Omental fat pad (tissue), 4 donors: ENCODE measurements around the gene SLC8A1. TPM values are rescaled to one million over a fixed set of nuclear protein-coding genes. Genes with fewer than 3 reads are reported as not detected.

Source experiments
- ATAC-seq: fragments of 150-250 bp; one replicate; pipeline ENCODE4 v1.9.1; 2016; ENCODE audit warnings: mild to moderate bottlenecking, moderate library complexity; ENCODE audit not compliant: low FRiP score
- DNase-seq: peaks from one replicate; pipeline ENCODE4 v3.0.0-alpha.2; 2019; ENCODE audit warnings: low spot score
- total RNA-seq, 4 donors: library from RNA; depleted of rRNA; stranded (reverse); fragments of >200 nt; gene quantifications; one replicate each; pipeline ENCODE4 v1.1.0, GENCODE V29; 2016
- TF ChIP-seq, protein P1 (sequence below), 3 donors: fragments of 450-650 bp; IDR thresholded peaks; one replicate each; pipeline ENCODE4 v1.5.1; 2016 to 2017; ENCODE audit warnings: antibody characterized with exemption in 3 of 3, mild to moderate bottlenecking in 3 of 3, moderate library complexity in 2 of 3

SLC8A1 gene
- total RNA-seq, 4 donors from 2014 or later = 17.5 to 47.0 (median 30.0) TPM

DNA sequence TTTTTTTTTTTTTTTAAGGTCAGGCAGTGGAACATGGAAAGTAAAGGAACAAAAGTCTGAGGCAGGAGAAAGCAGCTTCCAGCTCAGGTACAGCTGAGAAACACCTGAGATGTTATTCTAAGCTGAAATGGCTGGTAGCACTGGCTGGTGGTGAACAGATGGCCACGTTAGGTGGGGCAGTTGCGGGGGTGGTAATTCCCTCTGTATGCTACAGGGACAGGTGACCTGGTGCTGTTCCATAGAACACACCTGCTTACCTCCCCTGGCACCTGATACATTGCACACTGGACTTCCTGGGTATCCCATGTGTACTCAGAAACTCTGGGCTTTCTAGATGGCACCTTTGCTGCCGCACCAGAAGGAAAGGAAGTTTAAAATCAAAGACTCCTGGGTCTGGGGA lies 333.3 kb downstream of the SLC8A1 start:
- TF ChIP-seq, protein P1, sequence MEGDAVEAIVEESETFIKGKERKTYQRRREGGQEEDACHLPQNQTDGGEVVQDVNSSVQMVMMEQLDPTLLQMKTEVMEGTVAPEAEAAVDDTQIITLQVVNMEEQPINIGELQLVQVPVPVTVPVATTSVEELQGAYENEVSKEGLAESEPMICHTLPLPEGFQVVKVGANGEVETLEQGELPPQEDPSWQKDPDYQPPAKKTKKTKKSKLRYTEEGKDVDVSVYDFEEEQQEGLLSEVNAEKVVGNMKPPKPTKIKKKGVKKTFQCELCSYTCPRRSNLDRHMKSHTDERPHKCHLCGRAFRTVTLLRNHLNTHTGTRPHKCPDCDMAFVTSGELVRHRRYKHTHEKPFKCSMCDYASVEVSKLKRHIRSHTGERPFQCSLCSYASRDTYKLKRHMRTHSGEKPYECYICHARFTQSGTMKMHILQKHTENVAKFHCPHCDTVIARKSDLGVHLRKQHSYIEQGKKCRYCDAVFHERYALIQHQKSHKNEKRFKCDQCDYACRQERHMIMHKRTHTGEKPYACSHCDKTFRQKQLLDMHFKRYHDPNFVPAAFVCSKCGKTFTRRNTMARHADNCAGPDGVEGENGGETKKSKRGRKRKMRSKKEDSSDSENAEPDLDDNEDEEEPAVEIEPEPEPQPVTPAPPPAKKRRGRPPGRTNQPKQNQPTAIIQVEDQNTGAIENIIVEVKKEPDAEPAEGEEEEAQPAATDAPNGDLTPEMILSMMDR (IDR thresholded peaks at IDR 0.05) = no peak
- DNase-seq (no peak), ATAC-seq (no peak)

DNA sequence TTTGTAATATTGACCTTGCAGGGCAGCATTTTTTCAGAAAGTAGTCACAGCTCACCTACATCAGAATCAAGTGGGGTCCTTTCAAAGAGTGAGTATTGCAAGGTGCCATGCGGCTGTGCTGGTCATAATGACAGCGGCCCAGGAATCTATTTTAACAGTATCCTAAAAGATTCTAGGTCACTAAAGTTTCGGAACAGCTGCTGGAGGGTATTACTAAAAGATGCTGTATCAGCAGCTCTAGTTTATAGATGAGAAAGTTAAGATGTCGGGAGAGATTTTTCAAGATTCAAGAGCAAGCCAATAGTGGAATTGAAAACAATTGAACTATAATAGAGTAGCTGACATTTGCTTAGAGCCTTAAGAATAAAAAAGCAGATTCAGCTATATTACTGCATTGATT lies 336.0 kb downstream of the SLC8A1 start:
- ATAC-seq (no peak), DNase-seq (no peak)
- TF ChIP-seq, protein P1 (IDR thresholded peaks at IDR 0.05) = no peak

DNA sequence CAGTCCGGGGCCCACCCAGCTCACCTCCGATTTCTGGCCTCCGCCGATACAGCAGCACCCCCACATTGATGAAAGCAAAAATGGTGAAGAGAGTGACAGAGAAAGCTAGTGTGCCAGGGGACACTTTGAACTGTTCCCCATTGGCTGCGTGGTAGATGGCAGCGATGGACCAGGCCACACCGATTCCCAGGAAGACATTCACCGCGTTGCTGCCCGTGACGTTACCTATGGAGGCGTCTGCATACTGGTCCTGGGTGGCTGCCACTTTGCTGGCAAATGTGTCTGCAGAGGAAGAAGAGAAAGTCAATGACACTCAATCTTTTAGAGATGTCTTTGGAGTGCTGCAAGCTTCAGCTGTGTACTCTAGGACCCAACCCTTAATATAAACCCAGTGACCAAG lies 336.5 kb downstream of the SLC8A1 start:
- ATAC-seq (no peak), DNase-seq (no peak)
- TF ChIP-seq, protein P1 (IDR thresholded peaks at IDR 0.05) = no peak

DNA sequence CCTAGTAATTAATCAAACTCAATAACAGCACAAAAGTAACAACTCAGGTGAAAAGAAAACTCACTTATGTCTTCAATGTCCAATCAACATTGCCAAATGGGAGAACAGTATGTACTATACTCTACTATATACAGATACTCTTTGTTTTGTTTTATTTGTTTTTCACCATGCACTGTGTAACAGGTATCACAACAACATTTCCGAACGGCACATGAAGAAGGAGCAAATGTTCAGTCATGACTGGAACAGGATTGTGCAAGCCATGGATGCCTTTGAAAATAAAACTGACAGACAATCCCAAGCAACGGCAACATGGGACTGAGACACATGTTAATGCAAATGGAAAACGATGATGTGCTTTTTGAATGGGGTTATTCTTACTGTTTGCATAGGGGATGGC lies 337.9 kb downstream of the SLC8A1 start:
- DNase-seq (no peak), ATAC-seq (peak; percentile 28)

DNA sequence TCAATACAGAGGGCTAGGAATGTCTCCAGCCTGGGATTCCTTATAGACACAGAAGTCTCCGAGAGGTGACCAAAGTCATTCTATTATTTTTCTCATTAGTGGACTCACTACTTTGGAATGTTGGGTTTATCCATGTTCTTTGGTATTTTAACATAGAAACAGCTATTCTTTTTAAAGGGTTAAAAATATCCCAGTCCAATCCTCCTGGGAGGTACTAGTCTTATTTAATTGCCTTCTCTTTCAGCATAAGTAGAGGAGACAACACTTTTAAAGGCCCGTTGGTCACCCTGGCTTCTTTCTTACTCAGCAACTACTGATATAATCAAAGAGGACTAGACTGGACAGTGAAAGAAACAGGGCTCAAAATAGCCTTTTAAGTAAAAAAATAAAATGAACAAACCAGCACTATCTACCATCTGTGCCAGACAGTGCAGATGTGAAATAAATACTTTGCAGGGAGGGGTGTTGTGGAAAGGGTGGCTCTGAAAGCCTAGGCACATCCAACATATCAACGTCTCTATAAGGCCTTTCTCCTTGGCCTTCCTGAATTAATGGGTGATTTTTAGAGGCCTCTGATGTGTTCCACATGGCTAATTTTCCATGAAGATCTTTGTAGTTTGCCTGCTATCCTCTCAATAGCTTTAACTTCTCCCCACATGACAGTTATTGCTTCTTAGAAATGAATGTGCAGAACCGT lies 338.5 kb downstream of the SLC8A1 start:
- TF ChIP-seq, protein P1 (IDR thresholded peaks at IDR 0.05) = no peak
- no peak for DNase-seq

More for the DNA sequence above, 337.9 kb downstream of the SLC8A1 start:
- TF ChIP-seq, protein P1 (IDR thresholded peaks at IDR 0.05) = no peak

DNA sequence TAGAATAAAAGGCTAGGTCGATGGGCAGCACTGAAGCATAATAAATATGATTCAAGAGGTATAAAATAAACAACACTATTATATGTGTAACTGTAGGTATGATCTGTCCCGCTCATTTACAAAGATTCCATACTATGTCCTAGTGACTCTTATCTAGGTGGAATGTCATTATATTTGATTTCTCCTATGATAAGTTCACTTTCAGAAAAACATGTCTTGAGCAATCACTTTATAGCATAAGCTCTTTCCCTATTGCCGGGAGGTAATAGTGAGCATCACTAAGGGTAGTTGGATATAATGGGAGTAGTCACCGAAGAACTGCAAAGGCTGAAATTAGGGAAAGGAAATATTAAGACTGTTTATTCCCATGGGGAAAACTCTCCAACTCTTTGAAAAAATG lies 342.5 kb downstream of the SLC8A1 start:
- DNase-seq (no peak), ATAC-seq (no peak)
- TF ChIP-seq, protein P1 (IDR thresholded peaks at IDR 0.05) = no peak

More for the DNA sequence above, 338.5 kb downstream of the SLC8A1 start:
- ATAC-seq = no peak

DNA sequence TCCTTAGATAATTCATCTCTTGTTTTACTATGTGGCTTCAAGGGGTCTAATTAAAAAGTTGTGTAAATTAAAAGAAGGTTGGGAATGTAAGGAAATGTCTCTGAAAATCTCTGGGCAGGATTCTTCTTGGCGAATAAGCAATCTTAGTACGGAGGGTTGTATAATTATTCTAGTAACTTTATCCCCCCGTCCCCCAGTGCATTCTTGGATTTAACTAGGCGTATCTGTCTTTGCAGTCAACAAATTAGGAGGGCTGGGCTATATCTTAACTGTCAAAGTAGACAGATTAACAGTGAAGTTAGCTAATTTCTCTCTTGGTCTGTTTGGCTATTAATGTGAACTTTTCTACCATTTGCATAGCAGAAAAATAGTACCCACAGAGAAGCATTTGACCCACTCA lies 343.0 kb downstream of the SLC8A1 start:
- ATAC-seq = no peak
- TF ChIP-seq, protein P1 (IDR thresholded peaks at IDR 0.05) = no peak
- DNase-seq = no peak
